CD4-positive, alpha-beta T cell treated with Interleukin-15 for 1 hour (primary cell): ENCODE data around the gene OPRL1.

Experiments
- DNase-seq: peaks from one replicate; pipeline ENCODE4 v3.0.0-alpha.2; 2020

OPRL1 gene

DNA sequence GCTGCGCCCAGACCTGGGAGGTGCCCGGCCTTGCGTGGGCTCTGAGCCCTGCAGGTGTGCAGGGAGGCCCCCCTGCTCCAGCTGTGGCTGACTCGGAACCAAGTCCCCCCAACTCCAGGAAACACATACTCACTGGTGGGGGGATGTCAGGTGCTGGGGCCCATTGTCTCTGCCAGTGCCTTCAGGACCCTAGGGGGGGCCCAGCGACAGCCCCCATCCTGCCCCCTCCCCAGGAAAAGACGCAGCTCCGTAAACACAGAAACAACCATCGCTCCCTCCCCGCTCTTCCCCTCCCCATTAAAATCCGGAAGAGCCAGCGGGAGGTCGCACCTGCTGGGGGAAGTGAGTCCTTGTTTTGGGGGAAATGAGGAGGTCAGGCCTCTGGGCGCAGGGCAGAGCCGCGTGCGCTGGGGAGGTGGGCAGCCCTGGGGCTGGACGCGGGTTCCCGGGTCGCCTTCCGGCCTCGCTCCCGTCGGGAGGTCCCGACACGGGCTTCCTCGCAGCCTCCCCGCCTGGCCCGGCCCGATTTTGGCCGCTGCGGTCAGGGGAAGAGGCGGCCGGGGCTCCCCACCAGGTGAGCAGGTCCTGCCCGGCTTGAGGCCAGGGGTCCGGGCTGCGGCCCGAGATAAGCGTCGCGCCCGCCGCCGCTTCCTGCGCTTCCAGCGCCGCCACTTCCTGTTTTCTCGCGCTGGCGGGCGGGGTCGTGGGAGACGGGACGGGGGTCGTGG is 37.7 kb upstream of the OPRL1 start:
- DNase-seq: no peak

DNA sequence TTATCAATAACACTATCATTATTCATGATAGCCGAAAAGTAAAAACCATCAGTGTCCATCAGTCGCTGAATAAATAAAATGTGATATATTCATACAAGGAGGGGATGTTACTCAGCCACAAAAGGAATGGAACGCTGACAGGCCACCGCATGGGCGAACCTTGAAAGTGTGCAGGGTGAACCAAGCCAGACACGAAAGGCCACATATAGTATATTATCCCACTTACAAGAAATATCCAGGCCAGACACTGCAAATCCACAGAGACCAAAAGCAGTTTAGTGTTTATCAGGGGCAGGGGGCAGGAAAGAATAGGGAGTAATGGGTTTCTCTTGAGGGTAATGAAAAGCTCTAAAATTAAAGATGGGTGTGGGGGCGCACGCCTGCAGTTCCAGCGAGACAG is 36.1 kb upstream of the OPRL1 start:
- DNase-seq: no peak

DNA sequence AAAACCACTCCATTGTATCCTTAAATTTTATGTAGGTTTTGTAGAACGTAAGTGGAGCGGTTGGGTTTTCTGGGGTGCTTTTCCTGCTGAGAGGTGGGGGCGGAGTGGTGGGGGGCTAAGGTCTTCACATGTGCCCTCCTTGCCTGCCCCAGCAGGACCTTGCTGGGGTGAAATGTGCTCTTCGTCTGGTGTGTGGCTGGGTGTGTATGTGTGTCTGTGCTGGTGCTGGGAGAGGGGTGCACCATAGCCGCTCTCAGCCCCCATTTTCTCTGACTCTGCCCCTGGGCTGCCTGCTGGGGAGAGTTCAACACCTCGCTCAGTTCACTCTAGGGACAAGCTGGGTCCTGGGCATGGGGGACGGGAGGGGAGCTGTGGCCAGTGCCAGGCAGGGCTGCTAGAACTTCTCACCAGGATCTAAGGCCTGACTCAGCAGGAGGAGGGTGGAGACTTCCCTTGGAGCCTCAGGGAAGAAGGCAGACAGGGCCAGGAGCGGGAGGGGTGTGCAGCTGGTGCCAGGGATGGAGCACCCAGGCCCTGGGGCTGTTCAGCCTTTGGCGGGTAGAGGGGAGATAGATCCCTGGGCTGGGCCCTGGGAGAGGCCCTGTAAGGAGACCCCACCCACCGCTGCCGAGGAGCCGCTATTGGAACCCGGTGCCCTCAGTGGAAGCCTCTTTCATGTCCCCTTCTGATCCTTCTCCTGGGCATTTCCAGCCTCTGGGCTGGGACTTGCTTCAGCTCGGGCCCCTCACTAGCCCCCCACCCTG is 35.2 kb upstream of the OPRL1 start:
- no peak for DNase-seq

DNA sequence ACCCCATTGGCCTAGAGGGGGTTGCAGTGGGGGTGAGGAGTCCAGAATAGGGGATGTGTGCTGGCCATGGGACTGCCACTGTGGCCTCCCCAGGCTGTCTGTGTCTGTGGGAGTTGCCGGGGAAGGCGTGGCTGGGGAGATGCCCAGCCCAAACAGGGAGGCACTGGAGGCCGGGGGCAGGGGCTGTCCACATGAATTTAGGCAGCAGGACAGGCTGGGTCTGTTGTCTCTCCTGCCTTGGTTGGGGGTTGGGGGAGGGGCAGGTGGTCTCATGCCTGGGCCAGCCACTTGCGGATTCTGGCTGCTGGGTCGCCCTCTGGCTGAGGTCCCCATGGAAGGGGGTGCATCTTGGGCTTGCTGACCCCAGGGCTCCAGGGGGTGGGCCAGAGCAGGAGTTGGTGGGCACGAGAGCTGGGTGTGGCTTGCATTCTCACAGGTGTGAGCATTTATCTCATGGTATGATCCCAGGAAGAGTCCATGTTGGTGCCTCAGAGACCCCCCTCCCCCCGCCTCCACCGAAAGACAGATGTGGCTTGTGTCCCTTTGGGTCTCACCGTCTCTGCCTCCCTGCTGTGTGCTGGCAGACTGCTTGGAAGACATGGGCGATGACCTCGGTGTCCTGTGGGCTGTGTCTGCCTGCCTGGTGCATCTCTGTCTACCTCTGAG is 34.4 kb upstream of the OPRL1 start:
- DNase-seq: no peak

DNA sequence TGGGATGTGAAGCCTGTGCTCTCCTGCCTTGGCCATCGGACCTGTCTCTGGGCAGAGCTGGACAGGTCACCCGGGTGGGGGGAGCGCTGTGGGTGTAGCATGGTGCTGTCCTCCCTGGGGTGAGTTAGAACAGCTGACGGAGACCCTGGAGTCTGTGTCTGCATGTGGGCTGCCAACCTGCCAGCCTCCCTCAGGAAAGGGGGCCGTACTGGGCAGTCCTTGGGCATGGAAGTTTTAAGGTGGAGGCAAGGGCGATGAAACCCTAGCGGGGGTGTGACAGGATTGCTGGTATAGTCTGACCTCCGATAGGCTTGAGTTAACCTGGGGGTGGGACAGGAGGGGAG is 32.9 kb upstream of the OPRL1 start:
- DNase-seq: no peak

DNA sequence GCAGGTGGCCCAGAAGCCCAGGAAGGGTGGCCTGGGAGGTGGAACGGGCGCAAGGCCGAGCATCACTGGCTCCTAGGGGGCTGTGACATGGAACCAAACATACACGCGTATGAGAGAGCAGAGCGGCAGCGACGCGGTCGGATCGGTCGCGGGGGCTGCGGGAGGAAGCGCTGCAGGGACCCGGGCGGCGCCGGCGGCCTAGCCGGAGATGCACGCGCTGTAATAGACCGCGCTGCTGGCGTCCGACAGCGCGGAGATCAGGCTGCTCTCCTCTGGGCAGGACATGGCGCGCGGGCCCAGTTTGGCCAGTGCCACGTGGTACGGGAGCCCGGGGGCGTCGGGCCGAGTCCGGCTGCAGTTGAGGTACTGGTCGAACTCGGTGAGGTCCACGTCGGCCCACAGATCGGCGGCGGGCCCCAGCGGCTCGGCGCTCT is 31.9 kb upstream of the OPRL1 start:
- no peak for DNase-seq

DNA sequence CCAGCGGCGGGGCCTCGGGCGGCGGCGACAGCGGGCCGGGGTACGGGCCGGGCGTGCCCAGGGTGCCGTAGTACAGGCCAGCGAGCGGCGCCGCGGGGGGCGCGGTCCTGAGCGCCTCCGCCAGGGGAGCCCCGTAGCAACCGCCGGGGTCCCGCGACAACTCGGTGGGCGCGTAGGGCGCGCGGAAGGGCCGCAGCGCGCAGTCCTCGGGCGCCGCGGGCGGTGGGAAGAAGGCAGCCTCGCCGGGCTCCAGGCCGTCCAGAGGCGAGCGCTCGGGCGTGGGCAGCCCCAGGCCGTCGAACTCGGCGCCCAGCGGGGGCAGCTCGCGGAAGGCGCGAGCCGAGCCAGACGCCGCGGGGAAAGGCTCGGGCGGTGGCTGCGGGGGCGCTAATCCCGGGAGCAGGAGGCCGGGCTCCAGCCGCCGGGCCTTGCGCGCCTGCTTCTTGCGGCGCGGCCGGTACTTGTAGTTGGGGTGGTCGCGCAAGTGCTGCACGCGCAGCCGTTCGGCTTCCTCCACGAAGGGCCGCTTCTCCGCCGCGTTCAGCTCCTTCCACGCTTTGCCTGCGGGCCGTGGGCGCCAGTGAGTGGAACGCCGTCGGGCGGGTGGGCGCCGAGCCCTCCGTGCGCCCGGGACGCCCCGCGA is 31.4 kb upstream of the OPRL1 start:
- DNase-seq: no peak

DNA sequence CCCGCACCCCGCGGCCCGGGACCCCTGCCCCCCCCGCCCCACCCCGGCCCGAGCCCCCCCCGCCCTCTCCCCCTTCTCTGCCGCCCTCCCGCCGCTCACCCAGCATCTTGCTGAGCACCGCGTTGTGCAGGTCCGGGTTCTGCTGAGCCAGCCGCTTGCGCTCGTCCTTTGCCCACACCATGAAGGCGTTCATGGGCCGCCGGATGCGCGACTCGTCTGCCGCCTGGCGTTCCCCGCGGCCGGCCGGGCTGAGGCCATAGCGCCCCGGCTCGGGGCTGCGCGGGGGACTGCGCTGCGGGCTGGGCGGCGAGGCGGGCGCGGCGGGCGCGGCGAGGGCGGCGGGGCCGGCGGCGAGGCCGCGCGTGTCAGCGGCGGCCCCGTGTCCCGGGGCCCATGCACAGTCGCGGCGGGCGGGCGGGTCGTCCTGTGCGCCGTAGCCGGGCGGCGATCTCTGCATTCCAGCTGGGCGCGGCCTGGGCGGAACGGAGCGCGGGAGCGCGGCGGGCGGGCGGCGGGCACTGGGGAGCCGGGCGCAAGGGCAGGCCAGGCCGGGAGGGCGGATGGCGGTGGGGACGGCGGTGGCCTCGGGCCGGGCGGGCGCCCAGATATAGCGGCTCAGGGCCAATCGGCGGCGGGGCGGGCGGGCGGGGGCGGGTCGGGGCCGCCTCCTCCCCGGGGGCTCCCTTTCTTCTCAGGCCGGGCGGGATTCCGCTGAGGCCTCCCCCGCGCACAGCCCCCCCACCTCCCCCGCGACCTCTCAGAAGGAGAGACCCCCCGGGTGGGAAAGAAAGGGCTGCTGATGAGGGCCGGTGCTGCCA is 30.6 kb upstream of the OPRL1 start, which contains the start of gene SOX18:
TSS of gene SOX18 (minus strand) at position 580 of the 818 bp plus-strand sequence. CDS start at position 457, 123 bp downstream.
- no peak for DNase-seq

DNA sequence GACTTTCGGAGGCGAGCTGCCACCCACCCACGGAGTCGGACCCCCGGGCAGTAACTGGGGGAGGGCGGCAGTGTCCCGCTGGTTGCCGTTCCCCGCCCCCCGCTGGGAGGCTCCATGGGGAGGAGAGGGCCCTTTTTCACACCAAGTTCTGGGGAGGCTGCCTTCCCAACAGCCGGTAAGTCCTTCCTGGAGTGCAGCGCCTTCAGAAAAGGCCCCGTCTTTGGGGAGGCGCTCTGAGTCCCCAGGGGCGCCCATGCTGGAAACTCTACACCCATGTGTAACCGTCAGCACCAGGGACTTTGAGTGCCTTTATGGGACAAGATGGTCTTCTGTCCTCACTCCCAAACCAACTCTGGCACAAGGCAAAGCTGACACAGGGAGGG is 30.0 kb upstream of the OPRL1 start:
- no peak for DNase-seq

DNA sequence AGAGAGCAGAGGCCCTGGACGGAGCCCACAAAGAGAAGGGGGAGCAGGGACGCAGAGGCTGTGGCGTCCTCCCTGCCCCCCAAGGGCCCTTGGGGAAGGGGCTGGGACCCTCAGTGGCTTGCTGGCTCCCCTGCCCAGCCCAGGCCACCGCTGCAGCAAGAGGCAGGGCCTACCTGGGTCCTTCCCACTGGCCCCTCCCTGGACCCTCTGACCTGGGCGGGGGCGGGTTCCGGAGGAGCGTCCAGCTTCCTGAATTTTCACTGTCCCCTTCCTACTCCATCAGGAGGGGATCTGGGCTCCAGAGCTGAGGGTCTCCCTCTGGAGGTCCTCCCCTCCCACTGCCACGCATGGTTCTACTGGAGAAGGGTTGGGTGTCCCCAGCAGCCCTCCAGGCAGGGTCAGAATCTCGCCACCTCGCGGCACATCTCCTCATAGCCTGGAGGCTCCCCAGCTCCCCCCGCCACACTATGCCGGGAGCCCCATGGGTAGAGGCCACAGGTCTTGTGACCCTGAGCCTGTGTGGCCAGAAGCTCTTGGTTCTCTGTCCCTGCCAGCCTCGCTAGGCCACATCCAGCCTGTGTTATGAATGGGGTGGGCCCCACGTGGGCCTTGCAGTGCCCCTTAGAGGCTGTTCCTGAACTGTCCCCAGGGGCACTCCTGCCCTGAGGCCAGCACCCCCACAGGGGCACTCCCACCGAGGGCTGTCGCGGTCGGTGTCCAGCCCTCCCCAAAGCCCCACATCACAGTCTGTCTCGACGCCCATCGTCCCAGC is 29.4 kb upstream of the OPRL1 start:
- DNase-seq: no peak

DNA sequence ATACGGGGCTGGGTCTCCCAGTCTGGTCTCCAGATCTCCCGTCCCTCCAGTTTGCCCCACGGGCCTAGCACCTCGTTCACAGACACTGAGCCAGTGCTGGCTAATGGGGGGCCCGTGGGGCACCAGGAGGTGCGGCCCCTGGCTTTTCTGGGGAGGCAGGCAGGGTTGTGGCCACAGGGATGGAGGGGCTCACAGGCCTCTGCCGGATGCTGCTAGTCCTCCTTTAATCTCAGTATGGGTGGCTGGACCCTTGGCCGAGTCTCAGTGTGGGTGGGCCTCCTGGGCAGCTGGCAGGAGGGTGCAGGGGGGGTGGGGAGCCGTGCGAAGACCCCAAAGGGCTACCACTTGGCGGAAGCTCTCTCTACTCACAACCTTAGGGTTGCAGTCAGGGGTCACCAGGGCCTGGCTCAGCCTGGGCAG is 28.8 kb upstream of the OPRL1 start:
- DNase-seq: no peak

DNA sequence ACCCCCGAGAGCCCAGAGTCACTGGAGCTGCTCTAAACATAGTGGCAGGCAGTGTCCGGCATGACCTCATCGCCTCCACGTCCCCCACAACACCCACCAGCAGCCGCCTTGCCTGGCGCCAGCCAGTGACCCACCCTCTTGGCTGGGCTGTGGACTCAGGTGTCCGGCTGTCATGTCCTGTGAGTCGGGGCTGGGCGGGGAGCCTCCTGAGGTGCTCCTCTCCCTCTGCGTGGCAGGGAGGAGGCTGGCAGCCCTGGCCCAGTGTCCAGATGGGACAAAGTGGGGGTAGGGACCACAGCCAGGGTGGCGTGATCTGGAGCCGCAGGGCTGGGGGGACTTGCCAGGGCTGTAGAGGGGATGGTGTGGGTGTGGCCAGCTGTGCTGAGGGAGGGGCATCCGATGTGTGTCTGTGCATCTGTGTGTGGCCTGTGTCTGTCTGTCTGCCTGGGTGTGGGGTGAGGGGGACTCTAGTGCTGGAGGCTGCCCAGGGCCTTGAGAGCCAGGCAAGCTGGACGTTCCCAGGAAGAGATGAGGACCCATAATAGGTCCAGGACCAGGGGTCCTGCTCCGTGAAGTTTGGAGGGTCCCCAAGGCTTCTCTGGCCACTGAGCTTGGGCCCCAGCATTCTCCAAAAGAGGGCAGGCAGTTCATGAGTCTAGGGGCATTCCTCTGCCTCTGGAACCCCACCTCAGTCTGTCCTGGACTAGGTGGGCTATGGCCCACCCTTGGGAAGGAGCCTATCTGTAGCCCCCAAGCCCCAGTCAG is 28.1 kb upstream of the OPRL1 start:
- no peak for DNase-seq

DNA sequence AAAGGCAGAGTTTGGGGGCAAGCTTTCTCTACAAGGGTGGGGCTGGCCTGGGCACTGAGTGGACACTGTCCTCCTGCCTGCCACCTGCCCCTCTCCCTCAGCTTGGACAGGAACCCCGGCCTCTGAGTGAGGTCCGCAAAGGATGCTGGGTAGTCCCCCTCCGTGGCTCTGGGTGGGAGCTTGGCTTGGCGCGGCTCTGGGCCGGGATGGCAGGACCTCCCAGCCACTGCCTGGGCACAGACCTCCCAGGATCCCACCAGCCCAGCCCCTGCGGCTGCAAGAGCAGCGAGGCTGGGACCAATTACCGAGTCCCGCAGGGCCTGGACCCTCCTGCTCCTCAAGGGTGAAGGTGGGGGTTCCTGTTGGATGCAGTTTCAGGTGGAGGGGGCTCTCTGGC is 27.6 kb upstream of the OPRL1 start:
- no peak for DNase-seq

DNA sequence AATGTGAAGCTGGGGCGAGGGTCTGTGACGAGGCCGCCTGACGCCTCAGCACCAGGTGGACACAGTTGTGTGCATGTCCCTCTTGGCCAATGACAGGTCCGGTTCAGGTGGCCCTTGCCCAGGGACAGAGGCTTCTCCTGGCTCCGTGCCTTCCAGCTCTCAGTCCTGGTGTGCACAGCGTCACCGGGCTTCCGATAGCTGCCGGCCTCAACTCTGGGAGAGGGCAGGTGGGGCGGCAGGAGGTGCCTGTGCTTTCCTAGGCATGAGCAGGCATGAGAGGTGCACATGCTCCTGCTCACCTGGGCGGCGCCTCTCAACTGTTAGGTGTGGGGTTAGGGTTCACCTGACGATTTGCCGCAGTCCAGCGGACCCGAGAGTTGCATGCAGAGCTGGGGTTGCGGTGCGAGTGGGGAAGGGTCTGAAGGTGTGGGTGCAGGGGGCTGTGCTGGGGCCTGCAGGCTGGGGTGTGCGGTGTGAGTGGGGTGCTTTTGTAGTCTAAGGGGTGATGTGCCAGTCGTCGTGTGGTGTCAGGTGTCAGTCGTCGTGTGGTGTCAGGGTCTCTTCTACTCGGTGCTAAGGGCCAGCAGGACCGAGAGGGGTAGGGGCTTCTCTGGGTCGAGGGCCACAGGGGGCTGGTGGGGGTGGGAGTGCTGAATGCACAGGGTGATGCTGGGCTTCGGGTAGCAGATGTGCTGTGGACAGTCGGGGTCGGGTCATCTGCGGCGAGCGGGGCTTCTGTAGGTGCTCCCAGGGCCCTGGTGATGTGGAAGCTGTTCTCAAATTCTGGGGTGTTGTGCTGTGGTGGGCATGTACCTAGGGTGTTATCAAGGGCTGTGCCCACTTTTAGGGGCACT is 26.7 kb upstream of the OPRL1 start:
- no peak for DNase-seq

DNA sequence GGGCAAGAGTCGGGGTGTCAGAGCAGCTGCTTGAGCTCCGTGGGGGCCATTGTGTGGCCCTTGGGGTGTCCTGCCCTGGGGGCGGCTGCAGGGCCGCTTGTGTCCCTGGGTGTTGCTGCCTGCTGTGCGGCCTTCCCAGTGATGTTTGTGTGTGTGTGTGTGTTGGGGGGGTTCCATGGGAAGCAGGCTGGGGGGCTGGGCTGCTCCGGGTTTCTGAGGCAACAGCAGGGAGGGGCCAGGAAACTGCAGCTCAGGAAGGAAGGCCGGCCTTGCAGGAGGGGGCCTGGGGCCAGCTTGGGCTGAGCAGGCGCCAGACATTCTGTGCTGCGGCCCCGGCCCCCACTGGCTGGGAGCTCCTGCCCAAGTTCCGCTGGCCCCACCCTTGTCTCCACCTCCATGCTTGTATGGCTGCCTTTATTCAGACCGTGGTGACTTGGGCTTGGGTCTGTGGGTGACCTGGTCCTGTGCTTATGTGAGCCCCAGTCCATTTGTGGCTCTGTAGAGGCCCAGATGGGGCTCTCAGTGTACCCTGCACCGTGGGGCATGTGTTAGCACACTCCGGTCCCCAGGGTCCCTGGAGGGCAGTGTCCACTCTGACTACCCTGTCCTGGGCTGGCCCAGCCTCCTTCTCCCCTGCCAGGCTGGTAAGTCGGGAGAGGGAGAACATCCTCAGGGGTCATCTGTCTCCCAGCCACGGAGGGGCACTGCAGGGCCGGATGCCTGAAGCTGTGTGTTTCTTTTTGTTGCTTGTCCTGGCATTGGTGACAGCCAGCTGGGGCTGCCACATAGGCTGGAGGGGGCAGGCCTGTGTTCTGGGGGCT is 25.8 kb upstream of the OPRL1 start:
- no peak for DNase-seq

DNA sequence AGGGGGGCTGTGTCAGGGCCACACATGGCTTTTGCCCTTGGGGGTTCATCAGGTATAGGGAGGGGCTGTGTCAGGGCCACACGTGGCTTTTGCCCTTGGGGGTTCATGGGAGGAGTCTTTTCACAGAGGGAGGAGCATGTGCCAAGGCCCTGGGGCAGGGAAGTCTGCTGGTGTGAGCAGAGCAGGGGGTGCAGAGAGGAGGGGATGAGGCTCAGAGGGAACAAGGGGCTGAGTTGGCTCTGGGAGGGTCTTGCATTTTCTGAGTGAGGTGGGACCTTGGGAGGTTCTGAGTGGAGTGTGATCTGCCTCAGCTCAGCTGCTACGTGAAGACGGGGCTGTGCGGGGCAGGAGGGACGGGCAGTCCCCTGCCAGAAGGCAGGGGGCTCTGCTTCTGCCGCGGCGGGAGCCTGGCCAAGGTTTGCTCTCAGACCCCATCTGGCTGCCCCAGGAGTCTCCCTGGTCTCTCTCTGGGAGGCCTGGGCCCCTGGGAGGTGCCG is 24.4 kb upstream of the OPRL1 start:
- no peak for DNase-seq

DNA sequence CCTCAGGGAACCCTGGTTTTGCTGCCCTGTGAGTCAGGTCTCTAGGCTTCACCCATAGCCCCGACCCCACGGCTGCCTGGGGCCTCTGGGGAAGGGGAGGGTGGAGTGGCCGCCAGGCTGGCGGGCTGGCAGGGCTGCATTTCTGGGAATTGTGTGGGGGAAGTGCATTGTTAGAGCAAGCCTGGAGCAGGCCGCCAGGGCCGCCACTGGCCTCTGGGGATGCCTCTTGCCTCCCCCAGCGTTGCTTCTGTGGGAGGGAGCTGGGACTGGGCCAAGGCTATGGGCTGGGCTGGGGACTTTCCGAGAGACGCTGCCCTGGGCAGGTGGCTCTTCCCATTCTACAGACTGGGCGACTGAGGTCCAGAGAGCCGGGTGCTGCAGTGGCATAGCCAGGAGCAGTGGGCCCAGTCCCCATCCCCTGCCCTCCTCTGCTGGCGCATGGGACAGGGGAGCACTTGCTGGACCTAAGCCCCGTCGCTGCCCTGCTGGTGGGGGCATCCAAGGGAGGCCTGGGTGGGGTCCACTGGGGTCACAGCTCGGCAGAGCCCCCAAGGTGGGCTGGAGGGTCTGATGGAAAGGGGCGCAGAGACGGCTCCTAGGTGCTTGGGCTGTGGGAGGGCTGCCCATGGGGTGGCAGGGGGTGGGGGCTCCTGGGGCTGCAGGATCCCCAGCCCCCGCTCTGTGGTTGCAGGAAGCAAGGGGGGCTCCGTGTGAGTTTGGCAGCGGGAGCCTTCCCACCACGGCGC is 23.8 kb upstream of the OPRL1 start:
- no peak for DNase-seq

DNA sequence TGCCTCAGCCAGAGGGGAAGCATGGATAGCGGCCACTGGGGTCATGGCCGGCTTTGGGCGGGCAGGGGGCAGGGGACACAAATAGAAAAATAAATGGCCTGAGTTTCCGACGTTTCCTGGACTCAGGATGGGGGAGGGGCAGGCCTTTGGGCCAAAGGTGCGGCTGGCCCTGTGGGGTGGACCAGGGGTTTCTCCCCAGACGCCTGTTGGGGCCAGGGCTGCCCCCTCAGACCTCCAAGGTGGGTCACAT is 23.3 kb upstream of the OPRL1 start:
- DNase-seq: no peak
